Stimulated activated CD4-positive, alpha-beta T cell treated with anti-CD3 and anti-CD28 coated beads, Interleukin-4, amount 100 ng/mL, for 24 hours (primary cell): ENCODE measurements around the gene GRIK2.

Source experiments
- DNase-seq: peaks from one replicate; pipeline ENCODE4 v3.0.0-alpha.2; 2020

Gene GRIK2

GRCh38 chr6:101645770-101646169 lies 252.3 kb downstream of the GRIK2 start:
- no peak for DNase-seq

GRCh38 chr6:101650402-101651100 lies 257.0 kb downstream of the GRIK2 start:
- DNase-seq, result no peak

- no peak for DNase-seq
Observed at GRCh38 chr6:101652079-101652478, 258.6 kb downstream of the GRIK2 start.

GRCh38 chr6:101655109-101655508 lies 261.6 kb downstream of the GRIK2 start:
- no peak for DNase-seq

- DNase-seq, result no peak
Observed at GRCh38 chr6:101662111-101662897, 268.8 kb downstream of the GRIK2 start.

- DNase-seq, result no peak
Observed at GRCh38 chr6:101663100-101663499, 269.6 kb downstream of the GRIK2 start.

GRCh38 chr6:101666256-101666655 lies 272.7 kb downstream of the GRIK2 start:
- no peak for DNase-seq

- no peak for DNase-seq
Observed at GRCh38 chr6:101668496-101669030, 275.1 kb downstream of the GRIK2 start.

- DNase-seq, result no peak
Observed at GRCh38 chr6:101676187-101676586, 282.7 kb downstream of the GRIK2 start.

- no peak for DNase-seq
Observed at GRCh38 chr6:101682937-101683336, 289.4 kb downstream of the GRIK2 start.

GRCh38 chr6:101683884-101684283 lies 290.4 kb downstream of the GRIK2 start:
- no peak for DNase-seq

GRCh38 chr6:101686653-101687052 lies 293.1 kb downstream of the GRIK2 start:
- no peak for DNase-seq

- no peak for DNase-seq
Observed at GRCh38 chr6:101689156-101689555, 295.6 kb downstream of the GRIK2 start.

- DNase-seq, result no peak
Observed at GRCh38 chr6:101689695-101690094, 296.2 kb downstream of the GRIK2 start.

GRCh38 chr6:101700655-101701054 lies 307.1 kb downstream of the GRIK2 start:
- no peak for DNase-seq

- no peak for DNase-seq
Observed at GRCh38 chr6:101703311-101703710, 309.8 kb downstream of the GRIK2 start.

- no peak for DNase-seq
Observed at GRCh38 chr6:101705866-101706265, 312.4 kb downstream of the GRIK2 start.

GRCh38 chr6:101706576-101706975 lies 313.1 kb downstream of the GRIK2 start:
- DNase-seq, result no peak

- DNase-seq, result no peak
Observed at GRCh38 chr6:101711518-101711917, 318.0 kb downstream of the GRIK2 start.

GRCh38 chr6:101716387-101716786 lies 322.9 kb downstream of the GRIK2 start:
- no peak for DNase-seq

- no peak for DNase-seq
Observed at GRCh38 chr6:101716810-101717209, 323.3 kb downstream of the GRIK2 start.

GRCh38 chr6:101719521-101719920 lies 326.0 kb downstream of the GRIK2 start:
- DNase-seq, result no peak

GRCh38 chr6:101722471-101722870 lies 329.0 kb downstream of the GRIK2 start:
- no peak for DNase-seq

- DNase-seq, result no peak
Observed at GRCh38 chr6:101722991-101723579, 329.6 kb downstream of the GRIK2 start.
